ENCODE data around the gene HNRNPU. TPM values are rescaled to one million over a fixed set of nuclear protein-coding genes. Genes with fewer than 3 reads are reported as not detected.

HNRNPU gene
- polyA plus RNA-seq, 1 donor from 2014 or later = 346 TPM

DNA sequence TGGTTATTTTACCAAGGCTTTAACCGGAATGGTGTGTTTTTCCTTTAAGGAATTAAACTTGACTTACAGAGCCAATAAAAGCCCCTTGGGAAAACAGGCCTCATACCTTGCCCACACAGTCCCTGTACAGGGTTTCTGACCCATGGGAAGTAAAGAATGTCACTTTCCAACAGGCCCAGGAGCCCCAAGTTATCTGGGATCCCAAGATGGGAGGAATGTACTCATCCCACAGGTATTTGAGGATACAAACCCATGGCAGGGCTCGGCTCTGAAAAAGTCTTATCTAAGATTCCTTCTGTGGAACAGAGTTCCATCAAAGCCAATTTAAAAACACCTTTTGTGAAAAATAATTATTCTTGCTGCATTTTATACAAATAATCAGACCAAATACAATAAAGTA lies 44.2 kb downstream of the HNRNPU start:
- no peaks in the 10 kb centered on the region for H3K27me3 ChIP-seq (ENCODE audit: insufficient read depth, low read depth, low read length)
- H3F3A ChIP-seq (ENCODE audit: insufficient read depth, low read length, poor library complexity, severe bottlenecking) = no peaks in the 10 kb centered on the region
- H3K4me2 ChIP-seq (ENCODE audit: low read length) = no peak overlapping the region
- no peaks in the 10 kb centered on the region for H3K79me2 ChIP-seq (replicated peaks; ENCODE audit: insufficient read depth, low read length)
- H3K9me3 ChIP-seq (ENCODE audit: low read length) = no peaks in the 10 kb centered on the region
- TF ChIP-seq MXI1 (conservative IDR thresholded peaks at IDR 0.05; ENCODE audit: poor library complexity, severe bottlenecking) = no peak
- TF ChIP-seq CTCF (IDR thresholded peaks at IDR 0.05; ENCODE audit: poor library complexity, severe bottlenecking) = no peak
- no peak for TF ChIP-seq SMC3 (conservative IDR thresholded peaks at IDR 0.05; ENCODE audit: poor library complexity)
- TF ChIP-seq EP300 (conservative IDR thresholded peaks at IDR 0.05; ENCODE audit: poor library complexity, severe bottlenecking) = no peak
- no peak for TF ChIP-seq POLR2AphosphoS5 (IDR thresholded peaks at IDR 0.05)
- TF ChIP-seq RAD21 (conservative IDR thresholded peaks at IDR 0.05) = no peak
- no peak for TF ChIP-seq TAF1 (IDR thresholded peaks at IDR 0.05; ENCODE audit: low read depth)
- TF ChIP-seq EZH2 (IDR thresholded peaks at IDR 0.05; ENCODE audit: borderline replicate concordance, insufficient read depth, low read length, poor library complexity, severe bottlenecking) = no peak
- TF ChIP-seq, protein P1, sequence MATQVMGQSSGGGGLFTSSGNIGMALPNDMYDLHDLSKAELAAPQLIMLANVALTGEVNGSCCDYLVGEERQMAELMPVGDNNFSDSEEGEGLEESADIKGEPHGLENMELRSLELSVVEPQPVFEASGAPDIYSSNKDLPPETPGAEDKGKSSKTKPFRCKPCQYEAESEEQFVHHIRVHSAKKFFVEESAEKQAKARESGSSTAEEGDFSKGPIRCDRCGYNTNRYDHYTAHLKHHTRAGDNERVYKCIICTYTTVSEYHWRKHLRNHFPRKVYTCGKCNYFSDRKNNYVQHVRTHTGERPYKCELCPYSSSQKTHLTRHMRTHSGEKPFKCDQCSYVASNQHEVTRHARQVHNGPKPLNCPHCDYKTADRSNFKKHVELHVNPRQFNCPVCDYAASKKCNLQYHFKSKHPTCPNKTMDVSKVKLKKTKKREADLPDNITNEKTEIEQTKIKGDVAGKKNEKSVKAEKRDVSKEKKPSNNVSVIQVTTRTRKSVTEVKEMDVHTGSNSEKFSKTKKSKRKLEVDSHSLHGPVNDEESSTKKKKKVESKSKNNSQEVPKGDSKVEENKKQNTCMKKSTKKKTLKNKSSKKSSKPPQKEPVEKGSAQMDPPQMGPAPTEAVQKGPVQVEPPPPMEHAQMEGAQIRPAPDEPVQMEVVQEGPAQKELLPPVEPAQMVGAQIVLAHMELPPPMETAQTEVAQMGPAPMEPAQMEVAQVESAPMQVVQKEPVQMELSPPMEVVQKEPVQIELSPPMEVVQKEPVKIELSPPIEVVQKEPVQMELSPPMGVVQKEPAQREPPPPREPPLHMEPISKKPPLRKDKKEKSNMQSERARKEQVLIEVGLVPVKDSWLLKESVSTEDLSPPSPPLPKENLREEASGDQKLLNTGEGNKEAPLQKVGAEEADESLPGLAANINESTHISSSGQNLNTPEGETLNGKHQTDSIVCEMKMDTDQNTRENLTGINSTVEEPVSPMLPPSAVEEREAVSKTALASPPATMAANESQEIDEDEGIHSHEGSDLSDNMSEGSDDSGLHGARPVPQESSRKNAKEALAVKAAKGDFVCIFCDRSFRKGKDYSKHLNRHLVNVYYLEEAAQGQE (IDR thresholded peaks at IDR 0.05; ENCODE audit: borderline replicate concordance) = no peak
- no peak overlapping the region for H3K9ac ChIP-seq (ENCODE audit: low read length)
- H3K4me3 ChIP-seq (ENCODE audit: low read length) = no peak overlapping the region
- no peaks in the 10 kb centered on the region for H3K9me2 ChIP-seq (ENCODE audit: insufficient read depth, low read length)
- no peaks in the 10 kb centered on the region for H3K36me3 ChIP-seq (ENCODE audit: insufficient read depth, low read length)
- no peak overlapping the region for H3K27ac ChIP-seq (ENCODE audit: low read length)
- H2AFZ ChIP-seq (ENCODE audit: low read depth, low read length) = no peak overlapping the region
- no peaks in the 10 kb centered on the region for H4K20me1 ChIP-seq (ENCODE audit: insufficient read depth)

GRCh38 chr1:244817415-244817894 lies 46.9 kb downstream of the HNRNPU start:
- H3K36me3 ChIP-seq (ENCODE audit: insufficient read depth, low read length) = no peaks in the 10 kb centered on the region
- no peak overlapping the region for H3K4me2 ChIP-seq (ENCODE audit: low read length)
- H3K9me2 ChIP-seq (ENCODE audit: insufficient read depth, low read length) = no peaks in the 10 kb centered on the region
- no peak overlapping the region for H2AFZ ChIP-seq (ENCODE audit: low read depth, low read length)
- H4K20me1 ChIP-seq (ENCODE audit: insufficient read depth) = no peaks in the 10 kb centered on the region
- no peaks in the 10 kb centered on the region for H3F3A ChIP-seq (ENCODE audit: insufficient read depth, low read length, poor library complexity, severe bottlenecking)
- no peaks in the 10 kb centered on the region for H3K9me3 ChIP-seq (ENCODE audit: low read length)
- no peak for TF ChIP-seq EP300 (conservative IDR thresholded peaks at IDR 0.05; ENCODE audit: poor library complexity, severe bottlenecking)
- no peak for TF ChIP-seq EZH2 (IDR thresholded peaks at IDR 0.05; ENCODE audit: borderline replicate concordance, insufficient read depth, low read length, poor library complexity, severe bottlenecking)
- TF ChIP-seq POLR2AphosphoS5 (IDR thresholded peaks at IDR 0.05) = no peak
- no peak for TF ChIP-seq TAF1 (IDR thresholded peaks at IDR 0.05; ENCODE audit: low read depth)
- no peak for TF ChIP-seq CTCF (IDR thresholded peaks at IDR 0.05; ENCODE audit: poor library complexity, severe bottlenecking)
- TF ChIP-seq MXI1 (conservative IDR thresholded peaks at IDR 0.05; ENCODE audit: poor library complexity, severe bottlenecking) = no peak
- TF ChIP-seq, protein P1 (IDR thresholded peaks at IDR 0.05; ENCODE audit: borderline replicate concordance) = no peak
- no peak for TF ChIP-seq RAD21 (conservative IDR thresholded peaks at IDR 0.05)
- no peak for TF ChIP-seq SMC3 (conservative IDR thresholded peaks at IDR 0.05; ENCODE audit: poor library complexity)
- no peak overlapping the region for H3K27ac ChIP-seq (ENCODE audit: low read length)
- H3K9ac ChIP-seq (ENCODE audit: low read length) = no peak overlapping the region
- H3K4me3 ChIP-seq (ENCODE audit: low read length) = no peak overlapping the region
- no peaks in the 10 kb centered on the region for H3K27me3 ChIP-seq (ENCODE audit: insufficient read depth, low read depth, low read length)
- H3K79me2 ChIP-seq (replicated peaks; ENCODE audit: insufficient read depth, low read length) = no peaks in the 10 kb centered on the region

Measured in neural cell (in vitro differentiated cells).